ENCODE results near the gene MYOT.

- TF ChIP-seq CTCF (IDR thresholded peaks at IDR 0.05) (no peak), EZH2 (IDR thresholded peaks at IDR 0.05; ENCODE audit: borderline replicate concordance, insufficient read depth, low read depth, low read length, poor library complexity, severe bottlenecking) (no peak)
Observed at GRCh38 chr5:137845472-137845871, 22.2 kb upstream of the MYOT start.

Data from B cell (primary cell).